Right lobe of liver (tissue), 4 donors: ENCODE data around the gene AKR1D1.

Experiments used
- CTCF ChIP-seq, 4 donors: fragments of 200-600 bp in 3 of 4; fragments of 450-650 bp in 1 of 4; IDR thresholded peaks; one replicate each; pipeline versions ENCODE4 v1.5.1 to v1.8.0; 2016 to 2022; ENCODE audit warnings: antibody characterized with exemption in 4 of 4, mild to moderate bottlenecking in 2 of 4
- POLR2A ChIP-seq: fragments of 450-650 bp; IDR thresholded peaks from one replicate; pipeline ENCODE4 v1.6.1; 2017; ENCODE audit warnings: antibody characterized with exemption, mild to moderate bottlenecking
- donor health status: DM: no; HTN: no; CAD: no.
- donor health status: DM: no; HTN: no; CAD: no.
- donor health status: DM: no; HTN: yes; CAD: no.

DNA sequence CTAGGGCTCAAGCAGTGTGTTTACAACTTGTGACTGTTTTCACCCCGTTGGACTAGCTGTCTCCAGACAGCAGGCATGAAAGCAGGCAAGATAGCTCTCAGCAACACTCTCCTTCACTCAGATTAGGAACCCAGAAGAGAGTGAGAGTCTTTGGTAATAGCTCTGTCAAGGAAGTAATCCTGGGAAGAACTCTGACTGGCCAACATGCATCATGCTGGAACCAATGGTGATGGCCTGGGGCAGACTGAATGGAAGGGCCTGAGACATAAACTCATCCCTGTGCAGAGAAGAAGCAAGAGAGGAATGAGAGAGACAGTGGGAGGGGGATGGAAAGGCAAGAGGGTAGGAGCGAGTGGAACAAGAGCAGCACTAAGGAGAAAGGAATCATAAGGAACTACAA is 48.9 kb downstream of the AKR1D1 start:
- no peak for TF ChIP-seq CTCF (IDR thresholded peaks at IDR 0.05)
- TF ChIP-seq POLR2A = no peak
